Measurements from ENCODE around the gene GTF2A1L.
"Not testable (repeated sequence)": the region's sequence is repeated elsewhere in the genome, so short reads cannot be mapped to it uniquely, and the experiment has no call there.

The GTF2A1L gene

GRCh38 chr2:48617618-48618017 lies at the start of gene GTF2A1L:
Gene GTF2A1L (plus strand): TSS chr2:48617856. CDS start chr2:48617875, 19 bp downstream.
- no peak for FAIRE-seq

GRCh38 chr2:48568547-48568946 lies 49.1 kb upstream of the GTF2A1L start:
- DNase-seq (ENCODE audit: insufficient read length, low spot score), result no peak
- FAIRE-seq, result no peak

More at GRCh38 chr2:48617618-48618017, at the start of gene GTF2A1L:
- DNase-seq (ENCODE audit: insufficient read length, low spot score), result no peak

- FAIRE-seq (no peak), DNase-seq (ENCODE audit: insufficient read length, low spot score) (no peak)
These were observed 48.2 kb upstream of the GTF2A1L start for GRCh38 chr2:48569433-48569832.

- FAIRE-seq, result no peak
- DNase-seq (ENCODE audit: insufficient read length, low spot score), result no peak
These were observed 44.8 kb upstream of the GTF2A1L start for GRCh38 chr2:48572816-48573215.

GRCh38 chr2:48574353-48575287 lies 43.0 kb upstream of the GTF2A1L start:
- FAIRE-seq (no peak), DNase-seq (ENCODE audit: insufficient read length, low spot score) (no peak)

- DNase-seq (ENCODE audit: insufficient read length, low spot score) (no peak), FAIRE-seq (no peak)
These were observed 39.3 kb upstream of the GTF2A1L start for GRCh38 chr2:48578313-48578712.

GRCh38 chr2:48583961-48584360 lies 33.7 kb upstream of the GTF2A1L start:
- DNase-seq (ENCODE audit: insufficient read length, low spot score) (no peak), FAIRE-seq (no peak)

- DNase-seq (ENCODE audit: insufficient read length, low spot score) (no peak), FAIRE-seq (no peak)
These were observed 33.1 kb upstream of the GTF2A1L start for GRCh38 chr2:48584551-48584950.

GRCh38 chr2:48586433-48586832 lies 31.2 kb upstream of the GTF2A1L start:
- DNase-seq (ENCODE audit: insufficient read length, low spot score), result no peak
- FAIRE-seq, result no peak

GRCh38 chr2:48587560-48587959 lies 30.1 kb upstream of the GTF2A1L start:
- DNase-seq (ENCODE audit: insufficient read length, low spot score) (no peak), FAIRE-seq (no peak)

GRCh38 chr2:48587961-48588360 lies 29.7 kb upstream of the GTF2A1L start:
- FAIRE-seq (no peak), DNase-seq (ENCODE audit: insufficient read length, low spot score) (no peak)

GRCh38 chr2:48588745-48589144 lies 28.9 kb upstream of the GTF2A1L start:
- FAIRE-seq (no peak), DNase-seq (ENCODE audit: insufficient read length, low spot score) (no peak)

- DNase-seq (ENCODE audit: insufficient read length, low spot score), result no peak
- FAIRE-seq, result no peak
These were observed 28.4 kb upstream of the GTF2A1L start for GRCh38 chr2:48589170-48589767.

- DNase-seq (ENCODE audit: insufficient read length, low spot score), result no peak
- no peak for FAIRE-seq
These were observed 27.6 kb upstream of the GTF2A1L start for GRCh38 chr2:48590017-48590416.

- DNase-seq (ENCODE audit: insufficient read length, low spot score) (no peak), FAIRE-seq (no peak)
These were observed 25.6 kb upstream of the GTF2A1L start for GRCh38 chr2:48592067-48592466.

- FAIRE-seq, result not testable (repeated sequence)
These were observed 20.9 kb upstream of the GTF2A1L start for GRCh38 chr2:48596751-48597150.

GRCh38 chr2:48597492-48597891 lies 20.2 kb upstream of the GTF2A1L start:
- FAIRE-seq (no peak), DNase-seq (ENCODE audit: insufficient read length, low spot score) (no peak)

More at GRCh38 chr2:48596751-48597150, 20.9 kb upstream of the GTF2A1L start:
- DNase-seq (ENCODE audit: insufficient read length, low spot score), result not testable (repeated sequence)

GRCh38 chr2:48600204-48600813 lies 17.3 kb upstream of the GTF2A1L start:
- FAIRE-seq (peak; percentile 86), DNase-seq (ENCODE audit: insufficient read length, low spot score) (no peak)

- no peak for DNase-seq (ENCODE audit: insufficient read length, low spot score)
These were observed 16.7 kb upstream of the GTF2A1L start for GRCh38 chr2:48600917-48601316.

GRCh38 chr2:48601349-48601748 lies 16.3 kb upstream of the GTF2A1L start:
- DNase-seq (ENCODE audit: insufficient read length, low spot score) (no peak), FAIRE-seq (no peak)

More at GRCh38 chr2:48600917-48601316, 16.7 kb upstream of the GTF2A1L start:
- FAIRE-seq, result no peak

- FAIRE-seq, result no peak
These were observed 12.0 kb upstream of the GTF2A1L start for GRCh38 chr2:48605482-48606175.

More at GRCh38 chr2:48605482-48606175, 12.0 kb upstream of the GTF2A1L start:
- DNase-seq (ENCODE audit: insufficient read length, low spot score), result no peak

All from GM19239 (cell line).